Measurements from ENCODE around the gene MYOZ1.
"Not testable (repeated sequence)": the region's sequence is repeated elsewhere in the genome, so short reads cannot be mapped to it uniquely, and the experiment has no call there.

GRCh38 chr10:73665581-73665980 is 24.3 kb upstream of the MYOZ1 start:
- TF ChIP-seq CTCF (IDR thresholded peaks at IDR 0.05; ENCODE audit: low read depth, low read length); MYC (IDR thresholded peaks at IDR 0.05; ENCODE audit: low read depth, low read length); POLR2A (IDR thresholded peaks at IDR 0.05; ENCODE audit: extremely low read depth, insufficient read length): not testable (repeated sequence)

All from NB4 (cell line).